Fibroblast of peridontal ligament (primary cell): Measurements from ENCODE around the gene ARL15.
A peak's percentile ranks its signal among the peaks of the same experiment; 100 is the strongest.

Source experiments
- DNase-seq: peaks from one replicate; pipeline ENCODE4 v3.0.0-alpha.2; 2010; ENCODE audit errors: extremely low read depth

The ARL15 gene

GRCh38 chr5:54315736-54316528, 5.6 kb upstream of the ARL15 start:
- DNase-seq = no peak

DNA sequence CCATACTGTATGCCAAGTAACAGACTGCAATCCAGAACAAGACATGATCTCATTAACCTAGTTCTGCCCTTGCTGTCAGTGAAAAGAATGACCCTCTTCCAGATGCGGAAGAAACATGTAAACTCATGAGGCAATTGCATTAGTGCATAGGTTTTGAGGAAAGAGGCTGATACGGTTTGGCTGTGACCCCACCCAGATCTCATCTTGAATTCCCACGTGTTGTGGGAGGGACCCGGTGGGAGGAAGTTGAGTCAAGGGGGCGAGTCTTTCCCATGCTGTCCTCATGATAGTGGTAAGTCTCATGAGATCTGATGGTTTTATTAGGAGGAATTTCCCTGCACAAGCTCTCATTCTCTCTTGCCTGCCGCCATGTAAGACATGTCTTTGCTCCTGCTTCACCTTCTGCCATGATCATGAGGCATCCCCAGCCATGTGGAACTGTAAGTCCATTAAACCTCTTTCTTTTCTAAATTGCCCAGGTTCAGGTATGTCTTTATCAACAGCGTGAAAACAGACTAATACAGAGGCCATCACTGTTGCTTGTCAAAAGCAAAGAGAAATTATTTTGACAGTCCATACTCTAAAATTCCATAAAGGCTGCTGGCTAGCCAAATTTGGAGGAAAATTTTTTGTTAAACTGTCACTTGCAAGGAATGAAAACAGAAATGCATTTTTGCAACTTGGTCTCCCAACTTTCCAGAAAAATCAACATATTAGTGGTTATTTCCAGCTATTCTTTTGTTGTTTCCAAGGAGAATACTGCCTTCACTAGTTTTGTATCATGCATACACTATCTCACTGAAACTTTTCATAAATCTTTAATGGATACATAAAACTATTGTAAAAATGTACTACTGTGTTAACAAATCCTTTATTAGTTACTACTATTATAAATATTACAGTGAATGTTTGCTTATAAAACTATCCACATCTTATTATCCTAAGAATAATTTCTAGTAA, 3.2 kb upstream of the ARL15 start:
- no peak for DNase-seq

DNA sequence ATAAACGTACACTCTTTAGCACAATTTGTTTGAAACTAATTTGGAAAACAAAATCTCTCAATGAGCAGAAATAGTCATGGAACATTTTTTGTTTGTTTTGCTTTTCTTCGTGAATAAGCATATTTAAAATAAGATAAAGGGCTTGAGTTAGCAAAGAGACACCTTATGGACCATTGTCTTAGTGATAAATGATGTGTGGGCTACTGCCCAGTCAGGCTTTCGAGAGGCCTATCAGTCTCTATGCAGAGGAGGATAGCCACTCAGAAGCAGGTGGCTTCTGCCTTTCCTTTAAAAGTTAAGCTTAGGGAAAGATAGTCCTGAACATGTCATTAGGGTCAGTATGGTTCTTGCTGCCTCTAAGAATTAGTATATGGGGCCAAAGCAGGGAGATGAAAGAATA, 2.1 kb upstream of the ARL15 start:
- DNase-seq = no peak

- DNase-seq = peak; percentile 43
Observed at GRCh38 chr5:54311176-54311677, 854 bp upstream of the ARL15 start.

DNA sequence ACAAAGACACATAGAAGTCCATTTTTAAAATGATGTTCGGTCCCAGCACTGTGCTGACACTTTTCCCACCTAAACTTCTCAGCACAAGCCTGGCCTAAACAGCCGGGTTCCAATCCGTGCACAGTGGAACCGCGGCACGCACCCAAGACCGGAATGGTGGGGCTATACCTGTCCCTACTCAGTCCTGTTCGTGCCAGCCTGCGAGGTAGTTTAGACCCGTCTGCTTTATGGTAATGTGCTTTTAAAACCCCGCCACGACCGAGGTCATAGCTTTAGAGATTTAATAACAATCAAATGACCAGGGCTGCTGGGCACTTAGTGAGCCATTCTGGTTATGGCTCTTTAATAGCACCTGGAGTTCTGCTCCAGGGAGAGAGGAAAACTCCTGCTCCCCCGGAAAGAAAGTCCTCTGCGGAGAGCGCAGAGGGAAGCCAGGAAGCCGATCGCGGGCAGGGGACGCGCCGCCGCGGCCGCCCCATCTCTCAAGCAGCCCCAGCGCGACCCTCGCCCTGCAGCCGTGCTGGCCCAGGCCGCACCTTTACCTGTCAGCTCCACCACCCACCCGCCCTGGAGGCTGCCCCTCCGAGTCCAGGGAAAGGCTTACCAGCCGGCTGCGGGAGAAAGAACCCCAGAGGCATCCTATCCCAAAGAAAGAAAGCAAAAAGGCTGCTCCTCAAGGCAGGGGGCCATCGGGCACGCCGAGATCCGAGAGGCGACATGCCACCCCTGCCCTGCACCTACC, 511 bp downstream of the ARL15 start:
- no peak for DNase-seq

- DNase-seq = peak; percentile 36
Observed at GRCh38 chr5:54309276-54309675, 1.1 kb downstream of the ARL15 start.

DNA sequence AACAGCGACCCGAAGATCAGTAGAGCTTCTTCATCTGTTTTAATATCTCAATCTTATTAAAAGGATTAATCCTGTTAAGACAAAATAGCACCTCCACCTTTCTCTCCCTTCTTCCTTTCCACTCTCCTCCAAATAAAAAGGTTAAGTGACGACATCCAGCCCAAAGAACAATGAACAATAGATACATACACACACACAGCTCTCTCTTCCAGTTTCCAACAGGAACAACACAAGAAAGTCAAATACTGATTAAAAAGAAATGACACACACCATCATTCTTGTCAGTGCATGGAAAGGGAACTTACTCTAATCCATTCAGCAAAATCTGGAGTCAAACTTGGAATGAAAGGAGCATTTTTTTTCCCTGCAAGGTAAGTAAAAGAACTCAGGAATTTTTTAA, 2.8 kb downstream of the ARL15 start:
- DNase-seq = no peak

DNA sequence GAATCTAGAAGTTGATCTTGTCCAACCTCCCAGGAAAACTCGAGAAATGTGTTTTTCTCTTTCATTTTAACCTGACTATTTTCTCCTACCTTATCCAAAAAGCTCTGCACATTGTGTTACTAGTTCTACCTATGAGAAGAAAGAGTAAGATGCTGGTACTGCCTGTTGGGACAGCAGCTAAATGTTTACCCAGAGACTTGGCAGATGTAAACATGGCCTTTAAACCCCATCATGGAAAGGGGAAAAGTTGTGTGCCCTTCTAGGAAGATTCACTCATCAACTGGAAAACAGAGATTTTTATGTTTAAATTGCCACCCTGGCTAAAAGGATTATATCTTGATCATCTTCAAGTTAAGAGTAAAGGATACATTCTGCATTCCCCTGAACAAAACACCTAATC, 3.5 kb downstream of the ARL15 start:
- no peak for DNase-seq

DNA sequence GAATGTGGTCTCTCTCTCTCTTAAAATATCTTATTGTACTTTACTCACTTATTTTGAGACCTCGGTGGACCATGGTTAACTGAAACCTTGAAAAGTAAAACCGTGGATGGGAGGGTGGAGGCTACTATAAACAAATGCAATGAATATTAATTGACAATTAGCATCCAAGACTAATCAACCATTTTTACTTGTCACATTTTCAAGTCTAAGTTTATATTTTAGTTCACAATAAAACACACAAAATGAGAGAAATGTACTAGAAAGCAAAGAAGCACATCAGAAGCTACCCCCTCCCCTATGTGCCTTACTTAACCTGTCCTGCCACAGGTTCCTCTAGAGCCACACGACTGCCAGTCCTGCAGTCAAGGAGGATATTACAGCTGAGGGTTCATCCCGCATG, 4.6 kb downstream of the ARL15 start:
- DNase-seq = no peak

DNA sequence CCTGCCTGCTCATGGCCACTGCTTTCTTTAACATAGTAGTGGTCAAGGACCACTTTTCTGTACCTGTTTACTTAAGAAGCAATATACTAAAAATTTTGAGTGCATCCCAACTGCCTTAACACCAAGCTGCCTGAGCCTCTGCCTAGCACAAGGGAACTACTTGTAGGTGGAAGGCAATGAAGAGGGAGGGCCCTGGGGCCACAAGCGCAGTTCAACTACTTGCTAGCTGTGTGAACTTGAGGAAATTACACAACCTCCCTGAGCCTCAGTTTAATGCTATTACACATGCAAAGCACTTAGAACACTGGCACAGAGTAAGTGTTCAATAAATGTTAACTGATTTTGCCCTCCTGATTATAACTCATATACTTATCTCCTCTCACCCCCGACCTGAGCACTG, 6.3 kb downstream of the ARL15 start:
- DNase-seq = no peak

DNA sequence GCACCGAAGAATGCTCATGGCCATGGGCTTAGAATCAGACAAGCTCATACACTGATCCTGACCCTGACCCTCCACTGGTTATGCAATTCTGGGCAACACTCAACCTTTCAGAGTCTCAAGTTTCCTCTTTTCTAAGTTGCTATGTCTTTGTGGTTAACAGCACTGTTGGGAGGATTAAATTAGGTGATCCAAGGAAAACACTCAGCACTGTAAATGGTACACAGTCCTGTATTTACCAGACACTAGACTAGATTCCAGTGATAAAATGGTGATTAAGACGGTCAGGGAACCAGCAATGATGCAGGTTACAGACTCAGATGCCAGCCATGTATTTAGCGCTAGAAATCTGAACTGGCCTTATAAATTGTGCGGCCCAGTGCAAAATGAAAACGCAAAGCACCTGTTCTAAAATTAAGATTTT, 8.1 kb downstream of the ARL15 start:
- DNase-seq = peak; percentile 57

- no peak for DNase-seq
Observed at GRCh38 chr5:54301849-54302248, 8.5 kb downstream of the ARL15 start.

DNA sequence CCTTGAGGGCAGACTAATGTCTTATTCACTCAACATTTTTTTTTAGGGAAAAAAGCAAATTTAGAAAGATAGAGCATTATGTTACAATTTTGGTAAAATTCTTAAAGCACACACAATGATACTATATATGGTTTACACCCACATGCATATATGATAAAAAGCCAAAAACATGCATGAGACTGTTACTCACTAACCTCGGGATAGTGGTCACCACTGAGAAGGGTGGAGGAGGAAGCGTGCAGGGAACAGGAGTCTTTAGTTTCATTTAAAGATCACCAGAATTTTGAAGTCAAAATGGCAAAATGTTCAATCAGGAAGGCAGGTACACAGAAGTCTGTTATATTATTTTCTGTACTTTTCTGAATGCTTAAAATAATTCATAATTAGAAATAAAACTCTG, 9.2 kb downstream of the ARL15 start:
- no peak for DNase-seq

GRCh38 chr5:54298947-54299346, 11.4 kb downstream of the ARL15 start:
- no peak for DNase-seq

GRCh38 chr5:54296386-54296785, 14.0 kb downstream of the ARL15 start:
- no peak for DNase-seq

- no peak for DNase-seq
Observed at GRCh38 chr5:54295651-54296276, 14.6 kb downstream of the ARL15 start.

DNA sequence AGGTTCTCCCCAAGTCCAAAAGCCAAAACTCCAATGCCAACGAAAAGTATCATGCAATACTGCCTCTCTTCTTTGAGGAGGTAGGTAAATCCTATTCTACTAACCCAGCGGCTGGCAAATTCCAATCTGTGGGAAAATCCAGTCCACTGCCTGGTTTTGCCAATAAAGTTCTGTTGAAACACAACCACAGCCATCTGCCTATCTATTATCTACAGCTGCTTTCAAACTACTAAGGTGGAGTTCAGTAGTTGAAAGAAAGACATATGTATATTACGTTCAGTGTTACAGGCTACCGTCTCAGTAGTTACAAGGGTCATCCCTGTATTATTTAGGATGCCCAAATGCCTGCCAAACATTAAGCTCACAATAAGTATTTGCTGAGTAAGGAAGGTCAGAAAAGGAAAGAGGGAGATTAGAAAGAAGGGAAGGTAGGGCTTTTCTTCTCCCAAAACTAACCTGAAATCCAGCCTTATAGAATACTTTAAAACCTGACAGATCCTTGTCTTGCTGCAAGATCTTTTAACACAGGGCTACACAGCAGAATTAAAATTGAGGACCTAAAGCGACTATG, 16.2 kb downstream of the ARL15 start:
- no peak for DNase-seq

DNA sequence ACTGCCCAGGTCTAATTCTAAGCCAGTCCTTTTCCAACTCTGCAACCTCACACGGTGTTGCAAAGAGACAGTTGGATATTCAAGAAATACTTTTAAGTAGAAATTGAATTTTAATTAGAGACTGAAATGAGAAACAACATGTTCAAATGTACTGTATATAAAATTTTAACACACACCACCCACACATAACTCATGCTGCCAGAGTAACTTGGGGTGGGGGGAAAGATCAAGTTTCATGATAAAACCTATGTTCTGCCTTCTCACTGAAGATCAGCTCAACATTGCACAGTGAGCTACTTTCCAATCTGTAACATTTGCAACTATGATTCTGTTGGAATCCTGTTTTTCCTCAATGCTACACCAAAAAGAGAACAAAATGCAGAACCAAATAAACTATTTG, 17.5 kb downstream of the ARL15 start:
- DNase-seq = no peak

DNA sequence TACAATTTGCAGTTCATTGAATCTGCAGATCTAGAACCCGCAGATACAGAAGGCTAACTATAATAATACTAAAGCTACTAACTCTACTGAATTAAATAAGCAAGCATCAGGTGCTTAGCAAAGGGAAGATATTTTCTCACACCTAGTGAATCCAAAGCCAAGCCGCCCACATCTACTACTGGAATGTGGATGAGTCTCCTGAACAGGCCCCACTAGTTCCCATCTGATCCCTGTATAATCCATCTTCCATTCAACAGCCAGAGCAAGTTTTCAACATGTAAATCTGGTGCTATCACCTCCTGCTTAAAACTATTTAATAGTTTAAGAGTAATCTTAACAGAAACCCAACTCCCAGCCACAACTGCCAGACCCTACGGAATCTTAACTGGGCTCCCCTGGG, 18.9 kb downstream of the ARL15 start:
- no peak for DNase-seq

- DNase-seq = no peak
Observed at GRCh38 chr5:54289769-54290168, 20.6 kb downstream of the ARL15 start.

DNA sequence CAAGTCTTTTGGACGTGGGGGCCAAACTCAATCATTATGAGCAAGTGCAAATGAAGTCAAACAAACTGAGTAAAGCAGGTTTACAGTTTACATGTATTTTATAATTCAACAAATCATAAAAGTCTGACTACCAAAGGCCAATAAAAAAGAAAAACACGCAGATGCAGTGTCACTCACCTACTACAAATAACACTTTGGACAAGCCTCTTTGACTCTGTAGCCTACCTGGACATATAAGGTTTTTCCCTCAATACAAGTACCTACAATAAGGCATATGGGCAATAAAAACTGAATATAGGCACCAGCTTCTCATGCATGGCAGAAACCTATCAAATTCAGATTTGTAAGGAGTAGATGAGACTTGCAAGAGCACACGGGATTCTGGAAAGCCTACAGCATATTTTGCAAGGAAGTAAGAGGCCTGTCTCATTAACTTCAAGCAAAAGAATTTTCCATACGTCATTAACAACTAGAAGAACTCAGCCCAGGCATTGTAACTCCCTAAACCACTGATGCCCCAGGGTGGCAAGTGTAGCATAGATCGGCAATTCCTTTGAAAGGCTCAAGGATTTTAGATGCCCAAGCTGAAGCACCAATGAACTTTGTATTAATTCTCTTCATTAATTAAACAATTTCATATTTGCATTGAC, 21.7 kb downstream of the ARL15 start:
- no peak for DNase-seq
